ENCODE measurements around the gene TMEM81. TPM values are rescaled to one million over a fixed set of nuclear protein-coding genes. Genes with fewer than 3 reads are reported as not detected.

TMEM81 gene
- total RNA-seq, 1 donor from 2014 or later = 3.0 TPM

DNA sequence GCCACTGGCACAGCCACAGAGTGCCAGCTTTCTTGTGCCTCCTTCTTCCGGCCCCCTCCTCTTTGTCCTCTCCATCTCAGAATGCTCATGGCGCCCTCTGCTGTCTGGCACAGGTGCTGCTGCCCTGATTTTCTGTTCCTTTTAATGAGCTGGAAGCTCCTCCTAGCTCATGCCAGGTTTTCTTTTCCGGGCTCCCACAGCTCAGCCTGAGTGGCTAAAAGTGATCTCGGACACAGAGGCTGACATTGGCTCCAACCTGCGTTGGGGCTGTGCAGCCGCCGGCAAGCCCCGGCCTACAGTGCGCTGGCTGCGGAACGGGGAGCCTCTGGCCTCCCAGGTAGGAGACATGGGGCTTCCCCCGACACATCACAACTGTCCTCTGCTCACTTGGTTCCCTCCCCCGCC is 22.6 kb downstream of the TMEM81 start:
- TF ChIP-seq, protein P1, sequence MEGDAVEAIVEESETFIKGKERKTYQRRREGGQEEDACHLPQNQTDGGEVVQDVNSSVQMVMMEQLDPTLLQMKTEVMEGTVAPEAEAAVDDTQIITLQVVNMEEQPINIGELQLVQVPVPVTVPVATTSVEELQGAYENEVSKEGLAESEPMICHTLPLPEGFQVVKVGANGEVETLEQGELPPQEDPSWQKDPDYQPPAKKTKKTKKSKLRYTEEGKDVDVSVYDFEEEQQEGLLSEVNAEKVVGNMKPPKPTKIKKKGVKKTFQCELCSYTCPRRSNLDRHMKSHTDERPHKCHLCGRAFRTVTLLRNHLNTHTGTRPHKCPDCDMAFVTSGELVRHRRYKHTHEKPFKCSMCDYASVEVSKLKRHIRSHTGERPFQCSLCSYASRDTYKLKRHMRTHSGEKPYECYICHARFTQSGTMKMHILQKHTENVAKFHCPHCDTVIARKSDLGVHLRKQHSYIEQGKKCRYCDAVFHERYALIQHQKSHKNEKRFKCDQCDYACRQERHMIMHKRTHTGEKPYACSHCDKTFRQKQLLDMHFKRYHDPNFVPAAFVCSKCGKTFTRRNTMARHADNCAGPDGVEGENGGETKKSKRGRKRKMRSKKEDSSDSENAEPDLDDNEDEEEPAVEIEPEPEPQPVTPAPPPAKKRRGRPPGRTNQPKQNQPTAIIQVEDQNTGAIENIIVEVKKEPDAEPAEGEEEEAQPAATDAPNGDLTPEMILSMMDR (conservative IDR thresholded peaks at IDR 0.05; ENCODE audit: low read depth, low read length) = peak; percentile 94

DNA sequence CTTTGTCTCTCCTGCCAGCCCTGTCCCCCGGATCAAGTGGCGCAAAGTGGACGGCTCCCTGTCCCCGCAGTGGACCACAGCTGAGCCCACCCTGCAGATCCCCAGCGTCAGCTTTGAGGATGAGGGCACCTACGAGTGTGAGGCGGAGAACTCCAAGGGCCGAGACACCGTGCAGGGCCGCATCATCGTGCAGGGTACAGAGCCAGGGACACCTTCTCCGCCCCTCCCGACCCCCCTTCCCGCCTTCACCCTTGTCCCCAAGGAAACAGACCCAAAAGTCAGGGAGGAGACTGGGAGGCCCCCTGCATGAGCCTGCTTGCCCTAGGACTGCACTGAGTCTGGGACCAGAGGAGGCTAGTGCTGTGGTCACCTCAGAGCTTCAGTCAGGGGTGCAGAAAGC is 23.0 kb downstream of the TMEM81 start:
- DNase-seq (ENCODE audit: low read depth) = no peak
- no peak overlapping the region for H3K4me3 ChIP-seq (ENCODE audit: low read depth, low read length)
- TF ChIP-seq, protein P1 (conservative IDR thresholded peaks at IDR 0.05; ENCODE audit: low read depth, low read length) = no peak

More for the DNA sequence above, 22.6 kb downstream of the TMEM81 start:
- DNase-seq (ENCODE audit: low read depth) = no peak
- no peak overlapping the region for H3K4me3 ChIP-seq (ENCODE audit: low read depth, low read length)

DNA sequence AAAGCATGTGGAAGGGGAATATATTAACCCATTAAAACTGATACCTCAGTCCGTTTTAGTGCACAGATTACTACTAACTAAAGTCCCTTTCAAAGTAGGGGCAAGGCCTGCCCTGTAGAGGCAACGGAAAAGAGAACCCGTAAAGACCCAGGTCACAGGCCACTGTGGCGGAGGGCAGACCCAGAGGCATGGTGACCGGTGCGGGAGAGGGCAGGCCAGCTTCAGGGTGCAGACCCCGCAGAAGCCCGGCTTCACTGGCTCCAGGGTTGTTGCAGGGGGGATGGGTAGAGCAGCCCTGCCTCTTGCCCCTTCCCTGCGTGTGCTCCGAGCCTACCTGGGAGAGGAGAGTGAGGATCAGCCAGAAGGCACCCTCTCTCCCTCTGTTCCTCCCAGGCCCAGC is 23.5 kb downstream of the TMEM81 start:
- no peak overlapping the region for H3K4me3 ChIP-seq (ENCODE audit: low read depth, low read length)
- TF ChIP-seq, protein P1 (conservative IDR thresholded peaks at IDR 0.05; ENCODE audit: low read depth, low read length) = no peak
- no peak for DNase-seq (ENCODE audit: low read depth)

DNA sequence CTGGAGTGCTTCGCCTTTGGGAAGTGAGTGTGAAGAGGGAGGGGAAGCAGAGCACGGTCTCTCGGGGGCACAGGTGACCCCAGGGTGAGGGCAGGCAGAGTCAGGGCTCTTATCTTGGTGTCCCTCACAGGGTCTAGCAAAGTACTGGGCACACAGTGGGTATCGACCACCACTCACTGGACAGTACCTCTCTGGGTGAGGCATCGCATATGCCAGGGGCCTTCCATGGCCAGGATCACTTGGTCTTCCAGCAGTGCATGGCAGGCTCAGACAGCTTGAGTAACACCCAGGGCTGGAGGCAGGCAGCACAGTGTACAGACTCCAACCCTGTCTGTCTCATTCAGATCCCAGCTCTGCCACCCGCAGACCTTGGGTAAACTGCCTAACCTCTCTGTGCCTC is 24.6 kb downstream of the TMEM81 start:
- DNase-seq (ENCODE audit: low read depth) = no peak
- TF ChIP-seq, protein P1 (conservative IDR thresholded peaks at IDR 0.05; ENCODE audit: low read depth, low read length) = no peak
- H3K4me3 ChIP-seq (ENCODE audit: low read depth, low read length) = no peak overlapping the region

DNA sequence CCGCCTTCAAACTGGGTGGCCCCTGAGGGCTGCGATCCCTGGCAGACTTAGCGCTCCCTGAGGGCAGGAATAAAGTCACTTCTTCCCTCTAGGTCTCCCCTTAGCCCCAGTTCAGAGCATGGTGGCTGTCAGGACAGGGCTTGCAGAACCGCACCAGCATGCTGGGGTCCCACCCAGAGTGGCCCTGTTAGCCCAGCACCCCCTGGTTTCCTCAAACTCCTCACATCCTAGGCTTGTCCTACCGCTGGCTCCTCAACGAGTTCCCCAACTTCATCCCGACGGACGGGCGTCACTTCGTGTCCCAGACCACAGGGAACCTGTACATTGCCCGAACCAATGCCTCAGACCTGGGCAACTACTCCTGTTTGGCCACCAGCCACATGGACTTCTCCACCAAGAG is 25.4 kb downstream of the TMEM81 start:
- H3K4me3 ChIP-seq (ENCODE audit: low read depth, low read length) = no peak overlapping the region
- TF ChIP-seq, protein P1 (conservative IDR thresholded peaks at IDR 0.05; ENCODE audit: low read depth, low read length) = no peak
- no peak for DNase-seq (ENCODE audit: low read depth)

DNA sequence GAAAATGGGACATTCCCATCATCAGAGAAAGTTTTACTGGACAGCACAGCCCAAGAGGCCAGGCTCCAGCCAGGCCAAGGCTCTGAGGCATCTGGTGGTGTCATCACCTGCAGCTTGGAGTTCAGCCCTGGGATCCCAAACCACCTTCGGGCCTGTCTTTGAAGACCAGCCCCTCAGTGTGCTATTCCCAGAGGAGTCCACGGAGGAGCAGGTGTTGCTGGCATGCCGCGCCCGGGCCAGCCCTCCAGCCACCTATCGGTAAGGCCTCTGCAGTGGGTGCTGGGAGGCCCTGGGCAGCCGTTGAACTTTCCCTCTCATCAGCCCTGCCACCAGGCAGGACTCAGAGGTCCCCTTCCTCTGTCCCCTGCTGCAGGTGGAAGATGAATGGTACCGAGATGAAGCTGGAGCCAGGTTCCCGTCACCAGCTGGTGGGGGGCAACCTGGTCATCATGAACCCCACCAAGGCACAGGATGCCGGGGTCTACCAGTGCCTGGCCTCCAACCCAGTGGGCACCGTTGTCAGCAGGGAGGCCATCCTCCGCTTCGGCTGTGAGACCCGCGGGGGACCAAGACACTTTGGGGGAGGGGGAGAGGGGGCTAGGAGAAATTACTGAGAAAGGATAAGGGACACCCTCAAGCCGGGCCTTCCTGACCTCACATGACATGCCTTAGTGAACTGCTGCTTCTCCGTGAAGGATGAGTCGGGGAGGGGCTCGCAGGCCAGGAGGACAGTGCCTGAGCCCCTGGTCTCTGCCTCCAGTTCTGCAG is 26.3 kb downstream of the TMEM81 start:
- H3K4me3 ChIP-seq (ENCODE audit: low read depth, low read length) = no peak overlapping the region
- TF ChIP-seq, protein P1 (conservative IDR thresholded peaks at IDR 0.05; ENCODE audit: low read depth, low read length) = no peak
- DNase-seq (ENCODE audit: low read depth) = no peak

Measured in epithelial cell of proximal tubule (primary cell).